Measurements from ENCODE around the gene SKAP2. TPM values are rescaled to one million over a fixed set of nuclear protein-coding genes. Genes with fewer than 3 reads are reported as not detected.

SKAP2 gene
- total RNA-seq, 6 experiments from 2014 or later, result 7.2 to 12.3 (median 9.1) TPM

DNA sequence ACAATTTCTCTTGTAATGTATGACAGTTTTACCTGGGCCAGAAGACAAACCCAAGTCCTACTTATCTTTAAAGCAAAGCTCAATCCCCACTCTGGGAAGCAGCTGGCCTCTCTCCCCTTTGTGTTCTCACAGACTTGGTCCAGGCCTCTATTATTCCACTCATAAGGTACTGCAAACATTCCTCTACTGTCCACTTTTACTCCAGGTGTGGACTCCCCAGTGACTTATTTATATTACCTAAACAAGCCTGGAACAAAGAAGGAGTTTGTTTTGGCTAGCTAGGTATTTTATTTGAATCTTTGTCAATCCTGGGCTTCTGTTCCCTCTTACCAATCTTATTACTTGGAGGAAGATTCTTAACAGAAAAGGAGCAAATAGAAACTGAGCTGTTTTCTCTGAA is 163.5 kb downstream of the SKAP2 start:
- no peak for DNase-seq
- no peaks in the 10 kb centered on the region for H3K9me3 Mint-ChIP-seq
- no peak overlapping the region for H3K4me3 Mint-ChIP-seq
- no peaks in the 10 kb centered on the region for H3K27me3 Mint-ChIP-seq (ENCODE audit: insufficient read depth)
- H3K36me3 Mint-ChIP-seq (ENCODE audit: low read depth), result no peaks in the 10 kb centered on the region
- TF ChIP-seq CTCF (IDR thresholded peaks at IDR 0.05), result no peak
- H3K4me1 Mint-ChIP-seq (ENCODE audit: low read depth), result peaks cover 20% of the 10 kb centered on the region
- no peak overlapping the region for H3K27ac Mint-ChIP-seq

DNA sequence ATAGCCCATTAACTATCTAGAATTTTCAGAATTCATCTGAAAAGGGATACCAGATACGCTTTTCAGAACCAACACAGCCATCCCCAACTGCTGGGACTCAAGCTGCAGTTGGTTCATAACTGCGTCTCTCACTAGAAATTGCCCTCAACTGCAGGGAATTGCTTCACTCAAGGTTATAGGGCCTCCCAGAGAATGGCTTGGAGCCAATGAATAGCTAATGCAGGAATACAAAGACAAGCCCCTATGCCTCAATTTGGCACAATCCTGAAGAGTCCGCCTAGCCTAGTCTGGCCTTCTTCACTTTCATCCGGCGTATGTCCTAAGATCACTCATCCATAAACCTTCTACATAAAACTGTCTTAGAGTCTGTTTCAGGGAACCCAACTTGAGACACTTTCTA is 164.0 kb downstream of the SKAP2 start:
- no peak for DNase-seq
- Mint-ChIP-seq H3K36me3 (ENCODE audit: low read depth) (no peaks in the 10 kb centered on the region), H3K27me3 (ENCODE audit: insufficient read depth) (no peaks in the 10 kb centered on the region), H3K4me1 (ENCODE audit: low read depth) (peaks cover 15% of the 10 kb centered on the region), H3K27ac (no peak overlapping the region), H3K4me3 (no peak overlapping the region), H3K9me3 (no peaks in the 10 kb centered on the region)
- TF ChIP-seq CTCF (IDR thresholded peaks at IDR 0.05), result no peak

DNA sequence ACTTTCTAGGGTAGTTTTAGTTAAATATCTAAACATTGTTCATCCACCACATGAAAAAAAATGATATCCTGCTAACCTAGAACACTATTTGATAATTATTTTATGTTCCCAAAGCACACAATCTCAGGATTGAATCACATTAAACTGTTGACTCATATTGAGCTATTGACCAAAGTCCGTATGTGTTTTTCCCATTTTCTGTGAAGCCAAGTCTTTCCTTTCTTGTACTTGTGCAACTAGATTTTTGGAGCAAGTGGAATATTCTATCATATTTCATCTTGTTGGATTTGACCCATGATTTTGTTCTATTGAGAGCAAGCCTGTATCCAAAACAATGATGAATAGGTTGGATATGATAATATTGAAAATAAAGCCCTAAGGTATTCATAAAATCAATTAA is 164.6 kb downstream of the SKAP2 start:
- Mint-ChIP-seq H3K4me3 (no peak overlapping the region), H3K27me3 (ENCODE audit: insufficient read depth) (no peaks in the 10 kb centered on the region), H3K9me3 (no peaks in the 10 kb centered on the region), H3K36me3 (ENCODE audit: low read depth) (no peaks in the 10 kb centered on the region), H3K27ac (no peak overlapping the region), H3K4me1 (ENCODE audit: low read depth) (peaks cover 9% of the 10 kb centered on the region)
- no peak for DNase-seq
- TF ChIP-seq CTCF (IDR thresholded peaks at IDR 0.05), result no peak

GRCh38 chr7:26698806-26699205 is 165.6 kb downstream of the SKAP2 start:
- Mint-ChIP-seq H3K4me3 (no peak overlapping the region), H3K9me3 (no peaks in the 10 kb centered on the region), H3K27ac (no peak overlapping the region), H3K36me3 (ENCODE audit: low read depth) (no peaks in the 10 kb centered on the region), H3K4me1 (ENCODE audit: low read depth) (no peaks in the 10 kb centered on the region; the same call in 1 of the 2 replicates), H3K27me3 (ENCODE audit: insufficient read depth) (no peaks in the 10 kb centered on the region)
- no peak for DNase-seq
- no peak for TF ChIP-seq CTCF (IDR thresholded peaks at IDR 0.05)

GRCh38 chr7:26698194-26698593 is 166.2 kb downstream of the SKAP2 start:
- no peaks in the 10 kb centered on the region for H3K4me1 Mint-ChIP-seq (ENCODE audit: low read depth)
- no peak overlapping the region for H3K4me3 Mint-ChIP-seq
- H3K9me3 Mint-ChIP-seq, result no peaks in the 10 kb centered on the region
- no peak for DNase-seq
- H3K27ac Mint-ChIP-seq, result no peak overlapping the region
- TF ChIP-seq CTCF (IDR thresholded peaks at IDR 0.05), result no peak
- H3K27me3 Mint-ChIP-seq (ENCODE audit: insufficient read depth), result no peaks in the 10 kb centered on the region
- no peaks in the 10 kb centered on the region for H3K36me3 Mint-ChIP-seq (ENCODE audit: low read depth)

DNA sequence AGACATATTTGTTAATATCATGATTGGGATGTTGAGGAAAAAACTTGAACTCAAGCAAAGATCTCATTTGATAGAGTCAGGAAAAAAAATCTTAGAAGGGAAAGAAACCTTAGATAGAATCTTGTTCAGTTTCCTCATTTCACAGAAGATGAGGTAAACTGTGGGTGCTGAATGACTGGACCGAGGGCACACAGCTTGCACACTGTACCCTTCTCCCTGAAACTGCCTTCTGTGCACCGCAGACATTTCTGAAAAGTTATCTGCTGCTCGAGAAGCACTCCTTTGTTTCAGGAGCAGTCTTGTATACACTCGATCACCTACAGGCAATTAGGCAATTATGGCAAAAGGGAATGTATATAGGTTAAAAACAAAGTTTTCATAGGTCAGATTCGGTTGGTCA is 167.4 kb downstream of the SKAP2 start:
- no peak overlapping the region for H3K4me3 Mint-ChIP-seq
- H3K4me1 Mint-ChIP-seq (ENCODE audit: low read depth), result no peaks in the 10 kb centered on the region
- DNase-seq, result no peak
- H3K9me3 Mint-ChIP-seq, result no peaks in the 10 kb centered on the region
- no peaks in the 10 kb centered on the region for H3K27me3 Mint-ChIP-seq (ENCODE audit: insufficient read depth)
- no peak for TF ChIP-seq CTCF (IDR thresholded peaks at IDR 0.05)
- no peak overlapping the region for H3K27ac Mint-ChIP-seq
- H3K36me3 Mint-ChIP-seq (ENCODE audit: low read depth), result no peaks in the 10 kb centered on the region
